ENCODE measurements around the gene LYPLA2. TPM values are rescaled to one million over a fixed set of nuclear protein-coding genes. Genes with fewer than 3 reads are reported as not detected.

Gene LYPLA2
- total RNA-seq, 4 donors from 2014 or later: 23.1 to 110 (median 84.4) TPM

GRCh38 chr1:23838401-23838866, 47.5 kb downstream of the LYPLA2 start:
- Histone ChIP-seq H3K27ac (no peak overlapping the region), H3K36me3 (no peaks in the 10 kb centered on the region), H3K4me1 (peaks cover 0 to 13% (median 7%) of the 10 kb centered on the region in 4 donors), H3K27me3 (peaks cover 4% of the 10 kb centered on the region), H3K9me3 (no peaks in the 10 kb centered on the region), H3K4me3 (peak overlapping the region in 3 of 4 donors; percentile 18 to 42 (median 22))
- WGBS, 2 donors (ENCODE audit: low coverage in 1 of 2): 2% methylated on average over 20 of the region's 21 CpGs; no CpG with 5 or more reads in 1 of the 2 donors
- DNase-seq: peak; percentile 80
- TF ChIP-seq POLR2A (IDR thresholded peaks at IDR 0.05): no peak
- no peak for TF ChIP-seq POLR2AphosphoS5 (IDR thresholded peaks at IDR 0.05)
- no peak for TF ChIP-seq CTCF (IDR thresholded peaks at IDR 0.05)
- TF ChIP-seq EP300 (IDR thresholded peaks at IDR 0.05; ENCODE audit: low read depth): no peak
- in situ Hi-C loops (cut with MboI; ENCODE audit: low pct_ligation_motif_present in 1 of 4, low pct_unique_long_range_greater_than_20kb in 1 of 4, low sequenced_read_pairs in 3 of 4) (no loop called here), intact Hi-C loops (cut with DNase I; ENCODE audit: low total_unique reads) (no loop called here)

GRCh38 chr1:23843644-23844043, 52.7 kb downstream of the LYPLA2 start:
- H3K27ac ChIP-seq: no peak overlapping the region
- H3K4me3 ChIP-seq: no peak overlapping the region
- intact Hi-C loops (cut with DNase I; ENCODE audit: low total_unique reads) (no loop called here), in situ Hi-C loops (cut with MboI; ENCODE audit: low pct_ligation_motif_present in 1 of 4, low pct_unique_long_range_greater_than_20kb in 1 of 4, low sequenced_read_pairs in 3 of 4) (no loop called here)
- WGBS, 2 donors (ENCODE audit: low coverage in 1 of 2): 91 to 93% methylated on average over 3 to 5 of the region's 5 CpGs
- H3K4me1 ChIP-seq: peaks cover 0 to 3% (median 0%) of the 10 kb centered on the region in 4 donors
- H3K27me3 ChIP-seq: no peaks in the 10 kb centered on the region
- no peaks in the 10 kb centered on the region for H3K9me3 ChIP-seq
- TF ChIP-seq POLR2AphosphoS5 (IDR thresholded peaks at IDR 0.05) (no peak), CTCF (IDR thresholded peaks at IDR 0.05) (no peak), POLR2A (IDR thresholded peaks at IDR 0.05) (no peak), EP300 (IDR thresholded peaks at IDR 0.05; ENCODE audit: low read depth) (no peak)
- DNase-seq: no peak
- peaks cover 0 to 40% (median 15%) of the 10 kb centered on the region in 4 donors for H3K36me3 ChIP-seq

Other genes starting within 250 kb of the LYPLA2 start
- gene ID3, start 231.6 kb upstream of the LYPLA2 start, total RNA-seq: 100 to 1,000 TPM; 174 to 363 (median 253) TPM
- gene RPL11, start 99.3 kb upstream of the LYPLA2 start, total RNA-seq: 100 to 1,000 TPM; 382 to 822 (median 494) TPM
- gene ELOA, start 47.7 kb upstream of the LYPLA2 start, total RNA-seq: 10 to 100 TPM in 3 of 4 donors, 1 to 10 TPM in 1; 9.6 to 39.3 (median 33.2) TPM
- gene PITHD1, start 12.7 kb upstream of the LYPLA2 start, total RNA-seq: 10 to 100 TPM; 36.7 to 40.6 (median 38.9) TPM
- gene GALE, start 9.6 kb downstream of the LYPLA2 start, total RNA-seq: 100 to 1,000 TPM in 2 of 4 donors, 10 to 100 TPM in 2; 28.5 to 166 (median 124) TPM
- 10 to 100 TPM; 59.8 to 83.4 (median 60.7) TPM for gene HMGCL, start 34.3 kb downstream of the LYPLA2 start, total RNA-seq
- gene FUCA1, start 77.1 kb downstream of the LYPLA2 start, total RNA-seq: 100 to 1,000 TPM in 2 of 4 donors, 10 to 100 TPM in 2; 30.4 to 231 (median 92.9) TPM
- gene CNR2, start 122.2 kb downstream of the LYPLA2 start, total RNA-seq: 1 to 10 TPM in 2 of 4 donors, not detected in 2; 1.6 to 3.4 TPM
- 100 to 1,000 TPM in 2 of 4 donors, 10 to 100 TPM in 2; 98.0 to 136 (median 111) TPM for gene PNRC2, start 168.7 kb downstream of the LYPLA2 start, total RNA-seq
- 100 to 1,000 TPM in 1 of 4 donors, 10 to 100 TPM in 3; 58.4 to 140 (median 91.3) TPM for gene SRSF10, start 189.2 kb downstream of the LYPLA2 start, total RNA-seq

All from transverse colon (tissue), 4 donors.